Keratinocyte (primary cell): Measurements from ENCODE around the gene ANKRD55.

ENCODE experiments used
- CTCF ChIP-seq, 3 experiments: IDR thresholded peaks in 1 of 3; conservative IDR thresholded peaks in 1 of 3; optimal IDR thresholded peaks in 1 of 3; 2 replicates in 2 of 3; 3 replicates in 1 of 3; pipeline versions ENCODE3 to v1.5.1; 2011; ENCODE audit warnings: low read length in 3 of 3, mild to moderate bottlenecking in 3 of 3, moderate library complexity in 2 of 3, control low read depth in 1 of 3, inconsistent platforms in 1 of 3; ENCODE audit not compliant: insufficient read depth in 2 of 3; ENCODE audit errors: extremely low read depth in 1 of 3
- EZH2 ChIP-seq: IDR thresholded peaks from one replicate; pipeline ENCODE4 v1.6.1; 2012; ENCODE audit warnings: inconsistent platforms, mild to moderate bottlenecking, low read length, moderate library complexity

GRCh38 chr5:56052735-56053134 lies 180.4 kb downstream of the ANKRD55 start:
- TF ChIP-seq CTCF (optimal IDR thresholded peaks at IDR 0.05 in 1 of 3, IDR thresholded peaks at IDR 0.05 in 1 of 3, conservative IDR thresholded peaks at IDR 0.05 in 1 of 3; ENCODE audit: extremely low read depth in 1 of 3, insufficient read depth in 2 of 3, low read length in 3 of 3): no peak
- no peak for TF ChIP-seq EZH2
